A549 (cell line): ENCODE data around the gene RIN3. TPM values are rescaled to one million over a fixed set of nuclear protein-coding genes. Genes with fewer than 3 reads are reported as not detected.

Source experiments
- ATAC-seq, 2 experiments: fragments of 200-7000 bp in 1 of 2; fragments of >200 bp in 1 of 2; cut with Nextera tagmentation in 1 of 2; cut with Tn5 transposase in 1 of 2; 3 replicates each; pipeline versions ENCODE4 v1.8.0 to v1.9.1; 2018 to 2020; ENCODE audit warnings: mild to moderate bottlenecking in 1 of 2, moderate library complexity in 1 of 2
- CTCF ChIA-PET: fragments of 300-600 bp; sonication (Branson Sonifier 250); formaldehyde crosslinking; extraction: SDS; loops from one replicate; lab custom pipeline; 2021; ENCODE audit warnings: antibody characterized with exemption, inconsistent platforms; lab: Yijun Ruan, JAX
- POLR2A ChIA-PET: fragments of 350-600 bp; formaldehyde crosslinking; extraction: SDS; loops from one replicate; lab custom pipeline; 2021; ENCODE audit warnings: antibody characterized with exemption, inconsistent platforms; lab: Yijun Ruan, JAX
- DNase-seq, 2 experiments: peaks; one replicate each; pipeline versions ENCODE4 v3.0.0 to v3.0.0-alpha.2; 2011 to 2016; ENCODE audit warnings: low read depth in 1 of 2, low spot score in 1 of 2
- FAIRE-seq: peaks from 2 replicates; lab custom pipeline; 2011; peaks lifted over from hg19 to GRCh38; lab: Jason Lieb, UNC
- H3K27ac ChIP-seq, 2 experiments: fragments of >200 bp; sonication (Bioruptor Twin); formaldehyde crosslinking; 3 replicates each; pipeline ENCODE4 v1.5.1; 2016 to 2017
- H3K4me1 ChIP-seq: fragments of >200 bp; sonication (Bioruptor Twin); formaldehyde crosslinking; 3 replicates; pipeline ENCODE4 v1.6.1; 2016
- H3K4me2 ChIP-seq: fragments of >200 bp; sonication (Bioruptor Twin); formaldehyde crosslinking; 3 replicates; pipeline ENCODE4 v1.6.1; 2016
- H3K4me3 ChIP-seq: fragments of >200 bp; sonication (Bioruptor Twin); formaldehyde crosslinking; 3 replicates; pipeline ENCODE4 v1.5.1; 2016
- H3K9me3 ChIP-seq: fragments of >200 bp; sonication (Bioruptor Twin); formaldehyde crosslinking; 3 replicates; pipeline ENCODE4 v1.6.1; 2016
- CTCF ChIP-seq: fragments of >200 bp; sonication (Bioruptor Twin); formaldehyde crosslinking; IDR thresholded peaks from 3 replicates; pipeline ENCODE4 v1.5.1; 2016
- EHF ChIP-seq: fragments of 250-450 bp; sonication (Bioruptor Pico); IDR thresholded peaks from 2 replicates; pipeline ENCODE4 v1.5.0; 2020; ENCODE audit warnings: mild to moderate bottlenecking
- EHMT2 ChIP-seq: fragments of 200-600 bp; sonication (generic); IDR thresholded peaks from 2 replicates; pipeline ENCODE4 v1.6.1; 2016; ENCODE audit warnings: antibody characterized with exemption, low read depth, mild to moderate bottlenecking, moderate library complexity
- FOXS1 ChIP-seq: fragments of 250-450 bp; sonication (Bioruptor Pico); IDR thresholded peaks from 2 replicates; pipeline ENCODE4 v1.5.0; 2020; ENCODE audit warnings: mild to moderate bottlenecking, moderate library complexity
- HES2 ChIP-seq: fragments of >200 bp; sonication (Bioruptor Twin); formaldehyde crosslinking; IDR thresholded peaks from 2 replicates; pipeline ENCODE4 v1.6.1; 2016
- HEYL ChIP-seq: fragments of 250-450 bp; sonication (Bioruptor Pico); IDR thresholded peaks from 2 replicates; pipeline ENCODE4 v1.8.0; 2021; ENCODE audit warnings: mild to moderate bottlenecking, moderate library complexity
- HOXA7 ChIP-seq: fragments of 250-450 bp; sonication (Bioruptor Pico); IDR thresholded peaks from 2 replicates; pipeline ENCODE4 v1.5.0; 2020; ENCODE audit warnings: mild to moderate bottlenecking, moderate library complexity
- HOXB13 ChIP-seq: fragments of 250-450 bp; sonication (Bioruptor Pico); IDR thresholded peaks from 2 replicates; pipeline ENCODE4 v1.5.0; 2020; ENCODE audit warnings: low read depth, mild to moderate bottlenecking, moderate library complexity
- HOXB5 ChIP-seq: fragments of 250-450 bp; sonication (Bioruptor Pico); IDR thresholded peaks from 2 replicates; pipeline ENCODE4 v1.5.0; 2020; ENCODE audit warnings: mild to moderate bottlenecking, moderate library complexity
- JUNB ChIP-seq: fragments of >200 bp; sonication (Bioruptor Twin); formaldehyde crosslinking; IDR thresholded peaks from 2 replicates; pipeline ENCODE4 v1.6.1; 2016
- KDM1A ChIP-seq: fragments of 200-600 bp; sonication (generic); IDR thresholded peaks from 2 replicates; pipeline ENCODE4 v1.6.1; 2016; ENCODE audit warnings: low read depth, mild to moderate bottlenecking
- MAFK ChIP-seq: fragments of 450-650 bp; IDR thresholded peaks from 2 replicates; pipeline ENCODE4 v1.6.1; 2014; ENCODE audit not compliant: partially characterized antibody
- MAZ ChIP-seq: fragments of 150-350 bp; IDR thresholded peaks from 2 replicates; pipeline ENCODE4 v1.6.1; 2014; ENCODE audit warnings: antibody characterized with exemption, low read depth, low read length, borderline replicate concordance
- NFE2L2 ChIP-seq: fragments of 150-350 bp; conservative IDR thresholded peaks from 2 replicates; pipeline ENCODE4 v1.6.1; 2014; ENCODE audit warnings: low read length
- PHF8 ChIP-seq: fragments of 200-600 bp; sonication (generic); IDR thresholded peaks from 2 replicates; pipeline ENCODE4 v1.6.1; 2016; ENCODE audit warnings: low read depth, mild to moderate bottlenecking, antibody characterized with exemption, moderate library complexity, borderline replicate concordance
- POLR2AphosphoS2 ChIP-seq: conservative IDR thresholded peaks from 2 replicates; pipeline ENCODE4 v1.6.1; 2012; ENCODE audit warnings: low read length, improper control_type of control experiment, inconsistent platforms
- RAD21 ChIP-seq, 2 experiments: fragments of >200 bp in 1 of 2; sonication (Bioruptor Twin) in 1 of 2; formaldehyde crosslinking in 1 of 2; IDR thresholded peaks in 1 of 2; conservative IDR thresholded peaks in 1 of 2; 2 replicates in 1 of 2; 3 replicates in 1 of 2; pipeline ENCODE4 v1.6.1; 2012 to 2018; ENCODE audit warnings: inconsistent platforms in 1 of 2
- RARB ChIP-seq: fragments of 250-450 bp; sonication (Bioruptor Pico); IDR thresholded peaks from 2 replicates; pipeline ENCODE4 v1.8.0; 2021; ENCODE audit warnings: mild to moderate bottlenecking, moderate library complexity
- RCOR1 ChIP-seq: fragments of 150-350 bp; IDR thresholded peaks from 2 replicates; pipeline ENCODE4 v1.6.1; 2014; ENCODE audit warnings: antibody characterized with exemption, low read length, low read depth
- SMC3 ChIP-seq: fragments of >200 bp; sonication (Bioruptor Twin); formaldehyde crosslinking; IDR thresholded peaks from 3 replicates; pipeline ENCODE4 v1.6.1; 2018; ENCODE audit warnings: inconsistent platforms
- SREBF2 ChIP-seq: fragments of 450-650 bp; IDR thresholded peaks from 2 replicates; pipeline ENCODE4 v1.6.1; 2014; ENCODE audit warnings: mild to moderate bottlenecking, moderate library complexity
- TFCP2L1 ChIP-seq: fragments of 250-450 bp; sonication (Bioruptor Pico); IDR thresholded peaks from 2 replicates; pipeline ENCODE4 v1.5.0; 2021; ENCODE audit warnings: mild to moderate bottlenecking
- ZFP36 ChIP-seq: fragments of 450-650 bp; IDR thresholded peaks from 2 replicates; pipeline ENCODE4 v1.6.1; 2014; ENCODE audit warnings: borderline replicate concordance; ENCODE audit not compliant: partially characterized antibody
- ZNF302 ChIP-seq: fragments of 250-450 bp; sonication (Bioruptor Pico); IDR thresholded peaks from 2 replicates; pipeline ENCODE4 v1.9.0; 2021; ENCODE audit warnings: inconsistent platforms, mild to moderate bottlenecking, moderate library complexity
- WGBS: methylation state at CpG from one replicate; pipeline ENCODE4 v1.1.6; 2017; ENCODE audit errors: missing lambda C conversion rate; 5-methylcytosine and 5-hydroxymethylcytosine counted together
- polyA plus RNA-seq, 4 experiments: library from polyadenylated mRNA; depleted of rRNA in 3 of 4; stranded (reverse); fragments of >200 nt; fragmentation: RNase III in 1 of 4; extraction: RNeasy Plus Mini Kit Qiagen cat#74134 plus additional on column Dnase treatment in 1 of 4; gene quantifications; 2 replicates in 3 of 4; 3 replicates in 1 of 4; pipeline ENCODE4 v1.2.3, GENCODE V29; 2011 to 2017
- TF ChIP-seq, protein P1 (sequence below): fragments of >200 bp; sonication (Bioruptor Twin); formaldehyde crosslinking; IDR thresholded peaks from 3 replicates; pipeline ENCODE4 v1.6.1; 2016

Gene RIN3
- polyA plus RNA-seq, 2 of the 4 experiments (the other 2 are of a cell fraction): 5.6 to 14.5 TPM

- Histone ChIP-seq H3K4me2 (no peak overlapping the region), H3K4me1 (peaks cover 21% of the 10 kb centered on the region), H3K9me3 (no peaks in the 10 kb centered on the region), H3K4me3 (no peak overlapping the region), H3K27ac (peak overlapping the region in 1 of 2 experiments; percentile 39; a peak in 1 of 6 replicates)
- FAIRE-seq (no peak), ATAC-seq (no peak), DNase-seq (no peak)
- no peak for TF ChIP-seq MAZ
- TF ChIP-seq MAFK: no peak
- no peak for TF ChIP-seq RARB
- TF ChIP-seq NFE2L2: no peak
- TF ChIP-seq, protein P1, sequence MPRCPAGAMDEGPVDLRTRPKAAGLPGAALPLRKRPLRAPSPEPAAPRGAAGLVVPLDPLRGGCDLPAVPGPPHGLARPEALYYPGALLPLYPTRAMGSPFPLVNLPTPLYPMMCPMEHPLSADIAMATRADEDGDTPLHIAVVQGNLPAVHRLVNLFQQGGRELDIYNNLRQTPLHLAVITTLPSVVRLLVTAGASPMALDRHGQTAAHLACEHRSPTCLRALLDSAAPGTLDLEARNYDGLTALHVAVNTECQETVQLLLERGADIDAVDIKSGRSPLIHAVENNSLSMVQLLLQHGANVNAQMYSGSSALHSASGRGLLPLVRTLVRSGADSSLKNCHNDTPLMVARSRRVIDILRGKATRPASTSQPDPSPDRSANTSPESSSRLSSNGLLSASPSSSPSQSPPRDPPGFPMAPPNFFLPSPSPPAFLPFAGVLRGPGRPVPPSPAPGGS: no peak
- no peak for TF ChIP-seq HES2
- no peak for TF ChIP-seq CTCF
- TF ChIP-seq HOXB5: no peak
- WGBS: 80% methylated on average over 4 of the region's 4 CpGs
- ChIA-PET CTCF (interaction anchor here (0.8 to 1.0 kb wide), 4 partner anchors 8 to 134 kb away, joined by 3 read pairs; no protein-coding TSS in a partner anchor), POLR2A (no interaction called here)
Observed at GRCh38 chr14:92556255-92556741, 42.7 kb downstream of the RIN3 start.

DNA sequence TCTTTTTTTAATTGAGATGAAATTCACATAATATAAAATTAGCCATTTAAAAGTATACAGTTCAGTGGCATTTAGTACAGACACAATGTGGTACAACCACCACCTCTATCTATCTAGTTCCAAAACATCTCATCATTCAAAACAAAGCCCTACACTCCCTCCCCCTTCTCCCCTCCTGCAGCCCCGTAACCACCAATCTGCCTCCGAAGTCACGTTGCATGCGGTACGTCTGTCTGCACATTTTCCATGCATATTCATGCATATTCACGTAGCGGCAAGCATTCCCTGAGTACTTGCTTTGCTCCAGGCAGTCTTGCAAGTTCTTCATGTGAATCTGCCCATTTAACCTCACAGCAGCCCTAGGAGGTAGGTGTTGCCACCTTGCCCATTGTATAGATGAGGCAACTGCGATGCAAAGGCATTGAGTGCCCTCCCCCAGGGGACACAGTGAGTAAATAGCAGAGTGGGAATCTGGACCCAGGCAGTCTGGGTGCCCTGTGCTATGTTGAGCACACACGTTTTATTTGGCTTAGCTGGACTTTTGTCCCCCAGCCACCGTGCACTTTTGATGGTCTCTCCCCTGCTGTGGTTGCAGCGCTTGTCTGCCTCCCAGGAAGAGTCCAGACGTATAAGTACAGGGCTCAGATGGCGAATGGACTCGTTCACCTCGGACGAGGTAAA is 43.4 kb downstream of the RIN3 start:
- POLR2A ChIA-PET: no interaction called here
- no peaks in the 10 kb centered on the region for H3K9me3 ChIP-seq
- peaks cover 21% of the 10 kb centered on the region for H3K4me1 ChIP-seq
- CTCF ChIA-PET: interaction anchor here (0.8 to 1.0 kb wide), 3 partner anchors 7 to 44 kb away, joined by 3 read pairs; no protein-coding TSS in a partner anchor
- no peak overlapping the region for H3K4me2 ChIP-seq
- no peak for ATAC-seq
- WGBS: 89% methylated on average over 16 of the region's 16 CpGs
- no peak overlapping the region for H3K4me3 ChIP-seq
- DNase-seq: no peak
- TF ChIP-seq KDM1A (no peak), PHF8 (no peak), SMC3 (no peak), RCOR1 (no peak), HOXB13 (CRISPR knock-in tag) (no peak), HOXA7 (CRISPR knock-in tag) (no peak), SREBF2 (no peak), EHMT2 (no peak), POLR2AphosphoS2 (no peak), TFCP2L1 (no peak), ZFP36 (no peak), HEYL (no peak), RAD21 (conservative IDR thresholded peaks at IDR 0.05 in 1 of 2, IDR thresholded peaks at IDR 0.05 in 1 of 2) (no peak), ZNF302 (CRISPR knock-in tag) (no peak), EHF (CRISPR knock-in tag) (no peak), FOXS1 (no peak), RARB (no peak), JUNB (no peak)
- TF ChIP-seq, protein P1: no peak
- no peak overlapping the region for H3K27ac ChIP-seq
- FAIRE-seq: no peak
